MCF 10A (cell line): ENCODE measurements around the gene HES3. TPM values are rescaled to one million over a fixed set of nuclear protein-coding genes. Genes with fewer than 3 reads are reported as not detected.

Experiments
- Bru-seq: library from RNA; stranded (reverse); fragments of 400-500 nt; gene quantifications from one replicate; lab custom pipeline; 2021; lab: Mats Ljungman, UMichigan
- BruChase-seq, 2 experiments: library from RNA; stranded (reverse); fragments of 400-500 nt; gene quantifications; one replicate each; lab custom pipeline; 2021; lab: Mats Ljungman, UMichigan
- BruUV-seq: library from RNA; stranded (reverse); fragments of 400-500 nt; replicated peaks from 2 replicates; lab custom pipeline; 2021; lab: Mats Ljungman, UMichigan
- CTCF ChIA-PET: fragments of 300-600 bp; sonication (Branson Sonifier 250); formaldehyde crosslinking; extraction: SDS; loops from one replicate; lab custom pipeline; 2021; ENCODE audit warnings: antibody characterized with exemption, inconsistent platforms; lab: Yijun Ruan, JAX
- POLR2A ChIA-PET: fragments of 300-600, 350-650 bp; sonication (Branson Sonifier 250); formaldehyde crosslinking; extraction: SDS; loops from one replicate; lab custom pipeline; 2020; ENCODE audit warnings: antibody characterized with exemption, inconsistent platforms; lab: Yijun Ruan, JAX
- DNase-seq: peaks from one replicate; pipeline ENCODE4 v3.0.0-alpha.2; 2018; ENCODE audit not compliant: unreplicated experiment
- H3K27ac Mint-ChIP-seq: one replicate; pipeline ENCODE4 v1.8.0; 2022; ENCODE audit warnings: mild to moderate bottlenecking, low read depth, mixed read lengths; ENCODE audit not compliant: unreplicated experiment
- H3K27me3 Mint-ChIP-seq: one replicate; pipeline ENCODE4 v1.8.0; 2022; ENCODE audit warnings: mixed read lengths; ENCODE audit not compliant: insufficient read depth, unreplicated experiment
- H3K36me3 Mint-ChIP-seq: one replicate; pipeline ENCODE4 v1.8.0; 2022; ENCODE audit warnings: mild to moderate bottlenecking, moderate library complexity, mixed read lengths; ENCODE audit not compliant: insufficient read depth, unreplicated experiment
- H3K4me1 Mint-ChIP-seq: one replicate; pipeline ENCODE4 v1.8.0; 2022; ENCODE audit warnings: mixed read lengths; ENCODE audit not compliant: insufficient read depth, unreplicated experiment
- H3K4me3 Mint-ChIP-seq: one replicate; pipeline ENCODE4 v1.8.0; 2022; ENCODE audit warnings: mild to moderate bottlenecking, moderate library complexity, mixed read lengths; ENCODE audit not compliant: unreplicated experiment
- H3K9me3 Mint-ChIP-seq: one replicate; pipeline ENCODE4 v1.8.0; 2022; ENCODE audit warnings: mixed read lengths; ENCODE audit not compliant: unreplicated experiment
- CTCF ChIP-seq: fragments of 200-600 bp; IDR thresholded peaks from one replicate; pipeline ENCODE4 v1.8.0; 2022; ENCODE audit warnings: antibody characterized with exemption, mild to moderate bottlenecking; ENCODE audit not compliant: unreplicated experiment
- intact Hi-C: fragments of 100-400 bp; cut with micrococcal nuclease; formaldehyde crosslinking; loops from 2 replicates; pipeline ENCODE4 v1.14.1; 2022
- long read RNA-seq: library from polyadenylated mRNA; stranded (forward); transcript quantifications from one replicate; pipeline ENCODE4 v2.0.0, GENCODE V29; 2022
- total RNA-seq: library from RNA; stranded (reverse); gene quantifications from 2 replicates; pipeline ENCODE4 v1.2.3, GENCODE V29; 2022

HES3 gene
- total RNA-seq (not detected in 2 replicates), Bru-seq, nascent RNA (not detected), BruChase-seq, experiment 1, labeled RNA remaining after a 6-hour chase (not detected), BruChase-seq, experiment 2, labeled RNA remaining after a 2-hour chase (not detected)
- long read RNA-seq = 0 reads

- no TSS peak for BruUV-seq
- Mint-ChIP-seq H3K4me1 (peaks cover 5% of the 10 kb centered on the region), H3K36me3 (no peaks in the 10 kb centered on the region), H3K9me3 (no peaks in the 10 kb centered on the region), H3K27me3 (peaks cover 30% of the 10 kb centered on the region), H3K4me3 (no peak within 1 kb of the TSS), H3K27ac (no peak within 1 kb of the TSS)
- DNase-seq = no peak
- ChIA-PET CTCF (interaction anchor here (0.6 to 6.6 kb wide), 9 partner anchors 24 to 200 kb away, joined by 3 to 88 read pairs (median 5); no protein-coding TSS in a partner anchor), POLR2A (no interaction called here)
- intact Hi-C loops = no loop called here
- TF ChIP-seq CTCF = no peak
These were observed at the start of gene HES3 for GRCh38 chr1:6243993-6244392. Gene HES3 (plus strand): TSS chr1:6244179. CDS start chr1:6244366, 187 bp downstream.

- Mint-ChIP-seq H3K4me3 (peak overlapping the region; percentile 87), H3K27me3 (no peaks in the 10 kb centered on the region), H3K9me3 (no peaks in the 10 kb centered on the region), H3K36me3 (peaks cover 57% of the 10 kb centered on the region), H3K27ac (peak overlapping the region; percentile 97), H3K4me1 (peaks cover 27% of the 10 kb centered on the region)
- DNase-seq = peak; percentile 17
- CTCF ChIA-PET = interaction anchor here (0.7 to 1.6 kb wide), 4 partner anchors 8 to 49 kb away, joined by 3 to 7 read pairs (median 4); partner anchors contain the start of gene RNF207
- POLR2A ChIA-PET = interaction anchor here (0.5 to 3.2 kb wide), 14 partner anchors 10 to 240 kb away, joined by 3 to 42 read pairs (median 4); partner anchors contain the start of gene ICMT
- no peak for TF ChIP-seq CTCF
- intact Hi-C loops = no loop called here
- BruUV-seq = no TSS peak
These were observed 46.1 kb upstream of the HES3 start for GRCh38 chr1:6197746-6198427.

- POLR2A ChIA-PET = interaction anchor here (0.5 to 3.2 kb wide), 11 partner anchors 11 to 239 kb away, joined by 3 to 42 read pairs (median 4); partner anchors contain the start of gene ICMT
- H3K36me3 Mint-ChIP-seq = peaks cover 48% of the 10 kb centered on the region
- intact Hi-C loops = no loop called here
- H3K4me1 Mint-ChIP-seq = peaks cover 25% of the 10 kb centered on the region
- H3K4me3 Mint-ChIP-seq = peak overlapping the region; percentile 87
- CTCF ChIA-PET = interaction anchor here (1.1 to 1.6 kb wide), 4 partner anchors 13 to 39 kb away, joined by 3 to 7 read pairs (median 4); no protein-coding TSS in a partner anchor
- TF ChIP-seq CTCF = no peak
- H3K9me3 Mint-ChIP-seq = no peaks in the 10 kb centered on the region
- peak overlapping the region; percentile 97 for H3K27ac Mint-ChIP-seq
- no peak for DNase-seq
- H3K27me3 Mint-ChIP-seq = no peaks in the 10 kb centered on the region
- TSS peak; percentile 58 for BruUV-seq
These were observed 45.2 kb upstream of the HES3 start for GRCh38 chr1:6198646-6199297.
